ENCODE results near the gene MPRIP. TPM values are rescaled to one million over a fixed set of nuclear protein-coding genes. Genes with fewer than 3 reads are reported as not detected.

MPRIP gene
- polyA plus RNA-seq, 1 of the 3 experiments (the other 2 are of a cell fraction): 64.4 TPM

DNA sequence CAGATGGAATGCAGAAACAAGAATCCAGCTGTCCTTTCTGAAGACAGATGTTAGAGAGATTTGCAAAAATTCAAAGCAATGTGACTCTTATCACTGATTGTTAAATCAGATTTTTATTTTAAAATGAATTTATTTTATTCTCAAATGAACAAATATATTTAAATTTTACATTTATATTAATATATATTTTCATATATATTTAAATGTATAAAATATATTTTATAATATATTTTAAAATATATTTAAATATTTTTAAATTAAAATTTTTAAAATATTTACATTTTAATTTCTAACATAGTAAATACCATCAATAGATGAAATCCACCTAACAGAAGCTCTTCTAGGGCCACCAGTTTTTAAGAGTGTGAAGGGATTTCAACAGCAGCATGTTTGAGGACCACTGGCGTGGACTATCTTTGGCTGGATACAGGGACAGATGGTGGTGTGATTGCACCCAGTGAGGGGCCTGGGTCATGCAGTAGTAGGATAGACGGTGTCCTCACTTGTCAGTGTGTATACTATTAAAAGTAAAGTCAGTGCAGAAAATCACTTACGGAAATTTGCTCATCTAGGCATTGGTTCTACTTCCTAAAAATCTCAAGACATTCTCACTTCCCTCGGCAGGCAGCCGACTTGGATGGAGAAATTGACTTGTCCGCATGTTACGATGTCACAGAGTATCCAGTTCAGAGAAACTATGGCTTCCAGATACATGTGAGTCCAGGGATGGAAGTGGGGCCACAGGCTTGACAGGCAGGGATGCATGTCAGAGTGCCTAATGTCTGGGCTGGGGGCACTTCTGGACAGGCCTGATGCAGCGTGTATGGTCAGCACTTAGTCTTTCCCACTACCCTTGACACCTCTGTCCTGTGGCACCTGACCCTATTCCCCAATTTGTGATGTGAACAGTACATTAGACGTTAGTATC, 107.5 kb downstream of the MPRIP start:
- H2AFZ ChIP-seq (ENCODE audit: low read depth): no peak overlapping the region
- peaks cover 19 to 56% of the 10 kb centered on the region in 2 experiments for H3K36me3 ChIP-seq (replicated peaks in 1 of 2; ENCODE audit: control insufficient read depth in 1 of 2, insufficient read depth in 2 of 2, low read length in 1 of 2)
- no peak overlapping the region for H3K4me3 ChIP-seq (ENCODE audit: low read depth in 2 of 2, low read length in 1 of 2)
- peaks cover 50% of the 10 kb centered on the region for H3F3A ChIP-seq (replicated peaks; ENCODE audit: insufficient read depth)
- no peaks in the 10 kb centered on the region for H3K9me2 ChIP-seq
- ChIA-PET CTCF (interaction anchor here (1.2 to 1.9 kb wide), 2 partner anchors 8 to 152 kb away, joined by 3 to 10 read pairs; no protein-coding TSS in a partner anchor), POLR2A (no interaction called here)
- TF ChIP-seq FOXJ3 (CRISPR knock-in tag; IDR thresholded peaks at IDR 0.05) (no peak), SIN3A (IDR thresholded peaks at IDR 0.05; ENCODE audit: borderline replicate concordance, low read depth, low read length) (no peak), POLR2AphosphoS5 (IDR thresholded peaks at IDR 0.05; ENCODE audit: low read depth, low read length) (no peak), RXRA (IDR thresholded peaks at IDR 0.05; ENCODE audit: borderline replicate concordance, low read depth) (no peak), EZH2phosphoT487 (IDR thresholded peaks at IDR 0.05; ENCODE audit: borderline replicate concordance, low read depth) (no peak), EP300 (IDR thresholded peaks at IDR 0.05; ENCODE audit: borderline replicate concordance in 1 of 2, low read depth in 1 of 2, low read length in 1 of 2) (no peak), TEAD4 (IDR thresholded peaks at IDR 0.05; ENCODE audit: borderline replicate concordance, insufficient read depth) (no peak)
- TF ChIP-seq, protein P1, sequence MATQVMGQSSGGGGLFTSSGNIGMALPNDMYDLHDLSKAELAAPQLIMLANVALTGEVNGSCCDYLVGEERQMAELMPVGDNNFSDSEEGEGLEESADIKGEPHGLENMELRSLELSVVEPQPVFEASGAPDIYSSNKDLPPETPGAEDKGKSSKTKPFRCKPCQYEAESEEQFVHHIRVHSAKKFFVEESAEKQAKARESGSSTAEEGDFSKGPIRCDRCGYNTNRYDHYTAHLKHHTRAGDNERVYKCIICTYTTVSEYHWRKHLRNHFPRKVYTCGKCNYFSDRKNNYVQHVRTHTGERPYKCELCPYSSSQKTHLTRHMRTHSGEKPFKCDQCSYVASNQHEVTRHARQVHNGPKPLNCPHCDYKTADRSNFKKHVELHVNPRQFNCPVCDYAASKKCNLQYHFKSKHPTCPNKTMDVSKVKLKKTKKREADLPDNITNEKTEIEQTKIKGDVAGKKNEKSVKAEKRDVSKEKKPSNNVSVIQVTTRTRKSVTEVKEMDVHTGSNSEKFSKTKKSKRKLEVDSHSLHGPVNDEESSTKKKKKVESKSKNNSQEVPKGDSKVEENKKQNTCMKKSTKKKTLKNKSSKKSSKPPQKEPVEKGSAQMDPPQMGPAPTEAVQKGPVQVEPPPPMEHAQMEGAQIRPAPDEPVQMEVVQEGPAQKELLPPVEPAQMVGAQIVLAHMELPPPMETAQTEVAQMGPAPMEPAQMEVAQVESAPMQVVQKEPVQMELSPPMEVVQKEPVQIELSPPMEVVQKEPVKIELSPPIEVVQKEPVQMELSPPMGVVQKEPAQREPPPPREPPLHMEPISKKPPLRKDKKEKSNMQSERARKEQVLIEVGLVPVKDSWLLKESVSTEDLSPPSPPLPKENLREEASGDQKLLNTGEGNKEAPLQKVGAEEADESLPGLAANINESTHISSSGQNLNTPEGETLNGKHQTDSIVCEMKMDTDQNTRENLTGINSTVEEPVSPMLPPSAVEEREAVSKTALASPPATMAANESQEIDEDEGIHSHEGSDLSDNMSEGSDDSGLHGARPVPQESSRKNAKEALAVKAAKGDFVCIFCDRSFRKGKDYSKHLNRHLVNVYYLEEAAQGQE (IDR thresholded peaks at IDR 0.05; ENCODE audit: low read depth, low read length): no peak
- TF ChIP-seq, protein P2, sequence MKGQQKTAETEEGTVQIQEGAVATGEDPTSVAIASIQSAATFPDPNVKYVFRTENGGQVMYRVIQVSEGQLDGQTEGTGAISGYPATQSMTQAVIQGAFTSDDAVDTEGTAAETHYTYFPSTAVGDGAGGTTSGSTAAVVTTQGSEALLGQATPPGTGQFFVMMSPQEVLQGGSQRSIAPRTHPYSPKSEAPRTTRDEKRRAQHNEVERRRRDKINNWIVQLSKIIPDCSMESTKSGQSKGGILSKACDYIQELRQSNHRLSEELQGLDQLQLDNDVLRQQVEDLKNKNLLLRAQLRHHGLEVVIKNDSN (IDR thresholded peaks at IDR 0.05; ENCODE audit: borderline replicate concordance, low read depth): no peak
- TF ChIP-seq, protein P3, sequence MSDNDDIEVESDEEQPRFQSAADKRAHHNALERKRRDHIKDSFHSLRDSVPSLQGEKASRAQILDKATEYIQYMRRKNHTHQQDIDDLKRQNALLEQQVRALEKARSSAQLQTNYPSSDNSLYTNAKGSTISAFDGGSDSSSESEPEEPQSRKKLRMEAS (IDR thresholded peaks at IDR 0.05; ENCODE audit: low read depth): no peak
- no peak overlapping the region for H3K9ac ChIP-seq
- H3K27ac ChIP-seq (ENCODE audit: low read depth in 2 of 2, low read length in 1 of 2): peak overlapping the region in 1 of 2 experiments; percentile 93; a peak in 3 of 4 replicates
- WGBS (ENCODE audit: low lambda C conversion rate): over 99% methylated on average over 9 of the region's 9 CpGs
- H3K79me2 ChIP-seq (ENCODE audit: insufficient read depth): peaks cover 7% of the 10 kb centered on the region; the same call in 1 of the 2 replicates
- H3K4me1 ChIP-seq (ENCODE audit: control insufficient read depth in 1 of 2, insufficient read depth in 2 of 2, low read depth in 1 of 2, low read length in 1 of 2): peaks cover 5 to 27% of the 10 kb centered on the region in 2 experiments; a peak in 3 of 4 replicates
- DNase-seq: no peak
- no peaks in the 10 kb centered on the region for H3K9me3 ChIP-seq
- no peak overlapping the region for H3K4me2 ChIP-seq
- no peaks in the 10 kb centered on the region for H3K27me3 ChIP-seq (ENCODE audit: insufficient read depth)
- no peaks in the 10 kb centered on the region; the same call in 1 of the 2 replicates for H4K20me1 ChIP-seq (ENCODE audit: insufficient read depth)
